Raji (cell line): ENCODE results near the gene RER1.

ENCODE experiments used
- POLR2A ChIP-seq: IDR thresholded peaks from 2 replicates; pipeline ENCODE4 v1.6.1; 2011; ENCODE audit warnings: low read depth, low read length, control low read depth; ENCODE audit not compliant: insufficient read depth

Gene RER1

DNA sequence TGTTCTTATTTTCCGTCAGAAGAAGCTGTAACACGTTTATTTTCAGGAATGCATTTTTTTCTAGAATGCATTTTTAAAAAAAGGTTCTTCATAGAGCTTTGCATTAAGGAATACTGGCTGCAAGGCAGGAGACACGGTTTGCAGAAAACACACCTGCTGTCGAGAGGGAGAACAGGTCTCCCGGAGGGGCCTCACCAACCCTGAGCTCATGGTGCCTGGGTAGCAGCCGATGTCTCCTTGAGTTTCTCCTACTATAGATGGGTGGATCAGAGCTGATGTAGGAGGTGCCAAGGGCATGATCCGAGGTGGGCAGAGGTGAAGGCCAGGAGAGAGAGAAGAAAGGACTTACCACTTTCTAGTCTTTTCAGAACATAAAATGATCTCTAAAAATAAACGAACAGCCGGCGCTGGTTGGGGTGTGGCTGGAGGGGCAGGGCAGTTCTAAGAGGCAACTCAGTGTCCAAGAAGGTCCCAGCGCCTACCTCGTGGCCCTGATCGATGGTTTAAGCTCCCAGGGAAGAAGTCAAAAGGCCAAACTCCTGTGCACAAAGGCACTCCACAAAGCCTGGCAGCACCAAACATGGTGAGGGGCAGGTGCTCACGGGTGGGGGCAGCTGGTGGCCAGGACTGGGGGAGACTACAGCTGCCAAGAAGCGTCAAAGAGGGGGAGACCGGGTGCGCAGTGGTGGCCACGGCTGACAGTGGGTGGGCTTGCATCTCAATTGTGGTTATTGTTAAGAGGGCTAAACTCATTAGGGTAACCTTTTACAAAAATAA lies 12.5 kb upstream of the RER1 start:
- TF ChIP-seq POLR2A: no peak

DNA sequence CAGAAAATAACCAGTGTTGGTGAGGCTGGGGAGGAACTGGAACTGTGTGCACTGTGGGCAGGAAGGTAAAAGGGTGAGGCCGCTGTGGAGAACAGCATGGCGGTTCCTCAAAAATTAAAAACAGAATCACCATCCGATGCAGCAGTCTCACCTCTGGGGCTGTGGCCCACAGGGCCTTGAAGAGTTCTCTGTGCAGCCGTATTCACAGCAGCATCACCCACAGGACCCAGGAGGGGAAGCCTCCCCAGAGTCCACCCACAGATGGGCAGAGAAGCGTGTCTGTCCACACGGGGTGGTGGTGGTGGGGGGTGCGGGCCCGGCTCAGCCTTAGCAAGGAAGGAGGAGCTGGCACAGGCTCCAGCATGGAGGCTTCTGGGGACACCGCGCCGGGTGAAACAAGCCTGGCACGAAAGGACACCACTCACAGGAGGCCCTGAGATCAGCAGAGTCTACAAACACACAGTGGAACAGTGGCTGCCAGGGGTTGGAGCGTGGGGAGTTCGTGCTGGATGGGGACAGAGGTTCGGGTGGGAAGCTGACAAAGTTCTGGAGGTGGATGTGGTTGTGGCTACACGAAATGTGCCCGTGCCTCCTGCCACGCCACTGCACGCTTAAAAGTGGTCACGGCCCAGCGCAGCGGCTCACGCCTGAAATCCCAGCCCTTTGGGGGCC lies 11.8 kb upstream of the RER1 start:
- no peak for TF ChIP-seq POLR2A

DNA sequence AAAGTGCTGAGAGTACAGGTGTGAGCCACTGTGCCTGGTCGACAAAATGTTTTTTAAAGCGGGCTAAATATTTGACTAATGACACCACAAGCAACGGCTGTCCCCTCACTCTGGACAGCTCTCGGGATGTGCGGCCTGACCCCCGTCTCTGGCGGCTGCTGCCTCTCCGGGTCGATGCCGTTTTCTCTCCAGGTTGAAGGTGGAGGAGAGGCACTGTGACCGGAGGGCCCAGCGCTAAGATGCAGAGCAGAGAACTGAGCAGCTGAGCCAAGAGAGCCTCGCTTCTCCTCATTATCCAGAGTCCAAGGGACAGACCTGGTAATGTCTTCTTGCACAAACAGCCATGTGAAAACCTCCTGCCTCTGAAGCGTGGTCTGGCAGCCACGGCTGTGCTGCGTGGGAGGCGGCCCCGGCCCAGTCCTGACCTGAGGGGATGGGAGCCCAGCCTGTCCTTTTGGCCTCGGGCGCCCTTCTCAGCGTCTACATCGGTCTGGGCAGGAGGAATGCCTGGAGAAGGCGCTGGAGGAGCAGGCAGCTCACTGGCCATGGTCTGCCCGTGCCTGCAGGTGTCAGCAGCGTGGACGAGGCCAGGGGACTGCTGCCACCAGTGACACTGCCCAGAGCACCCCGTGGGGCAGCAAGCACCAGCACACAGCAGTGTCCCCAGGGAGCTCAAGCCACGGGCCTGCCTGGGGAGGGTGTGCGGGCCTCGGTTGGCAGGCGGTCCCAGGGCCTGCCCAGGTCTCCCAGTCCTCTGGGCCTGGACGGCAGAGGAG lies 10.6 kb upstream of the RER1 start:
- TF ChIP-seq POLR2A: no peak

DNA sequence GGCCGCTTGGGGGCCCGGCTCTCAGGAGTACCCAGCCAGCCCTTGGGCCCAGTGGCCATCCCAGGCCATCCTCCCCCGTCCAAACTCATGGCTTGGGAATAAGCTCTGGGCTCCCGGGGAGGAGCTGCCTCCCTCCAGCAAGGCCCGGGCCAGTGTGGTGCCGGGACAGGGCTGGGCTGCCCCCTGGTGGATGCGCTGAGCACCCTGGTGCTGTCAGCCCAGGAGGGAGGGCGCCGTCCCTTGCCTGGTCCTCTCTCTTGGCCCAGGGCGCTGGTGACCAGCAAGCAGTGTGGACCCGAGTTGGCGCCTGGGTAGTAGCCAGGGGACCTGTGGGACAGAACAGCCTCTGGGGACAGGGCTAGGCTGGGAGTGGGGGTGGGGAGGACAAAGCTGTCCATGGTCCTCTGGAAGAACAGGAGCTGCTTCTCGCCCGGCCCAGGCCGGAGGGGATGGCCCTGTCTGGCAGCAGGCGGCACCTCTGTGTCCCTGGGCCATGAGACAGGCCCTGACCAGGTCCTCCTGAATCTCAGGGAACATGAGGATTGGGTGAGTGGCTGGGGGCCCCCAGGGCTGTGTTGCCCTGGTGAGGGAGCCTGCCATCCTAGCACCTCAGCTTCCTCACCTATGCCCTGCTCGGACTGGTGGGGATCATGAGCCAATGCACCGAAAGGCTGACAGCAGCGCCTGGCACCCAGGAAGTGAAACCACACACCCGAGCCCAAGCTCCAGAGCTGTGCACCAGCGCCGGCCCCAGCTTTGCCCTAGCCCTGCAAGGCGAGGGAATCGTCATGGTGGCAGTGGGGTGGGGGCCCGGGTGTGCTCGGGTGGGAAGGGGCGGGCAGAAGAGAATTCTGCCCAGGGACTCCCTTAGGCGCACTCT lies 9.7 kb upstream of the RER1 start:
- no peak for TF ChIP-seq POLR2A

DNA sequence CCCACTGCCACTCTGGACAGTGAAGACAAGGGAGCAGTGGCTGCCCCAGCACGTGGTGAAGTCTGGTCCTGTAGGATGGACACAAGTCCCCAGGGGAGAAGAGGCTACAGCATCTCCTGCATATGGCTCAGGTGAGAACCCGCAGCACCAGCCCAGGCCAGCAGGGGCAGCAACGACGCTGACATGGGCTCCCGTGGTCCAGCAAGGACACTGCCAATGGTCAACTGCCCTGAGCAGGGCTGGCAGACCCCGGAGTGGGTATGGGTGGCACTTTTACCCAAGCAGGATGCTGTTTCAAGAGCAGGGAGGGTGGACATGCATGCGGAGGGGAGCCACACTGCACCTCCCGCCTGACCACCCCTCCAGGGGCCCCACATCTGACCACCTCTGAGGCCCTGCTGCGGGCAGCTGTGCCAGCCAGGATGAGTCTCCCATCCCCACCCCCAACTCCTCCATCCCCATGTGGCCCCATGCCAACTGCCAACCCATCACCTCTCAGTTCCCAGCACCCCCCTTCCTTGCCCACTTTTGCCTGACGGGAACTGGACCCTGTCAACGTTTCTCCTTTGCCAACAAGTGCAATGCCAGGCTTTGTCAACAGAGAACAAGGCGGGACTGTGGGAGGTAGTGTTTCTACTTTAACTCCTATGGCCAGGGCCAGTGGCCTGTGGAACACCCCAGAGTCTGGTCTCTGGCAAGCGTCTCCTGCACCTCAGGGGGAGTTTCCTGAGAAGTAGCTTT lies 8.8 kb upstream of the RER1 start:
- 0 out of 2 replicates have a peak, but pooled peaks have one; percentile 15 for TF ChIP-seq POLR2A

DNA sequence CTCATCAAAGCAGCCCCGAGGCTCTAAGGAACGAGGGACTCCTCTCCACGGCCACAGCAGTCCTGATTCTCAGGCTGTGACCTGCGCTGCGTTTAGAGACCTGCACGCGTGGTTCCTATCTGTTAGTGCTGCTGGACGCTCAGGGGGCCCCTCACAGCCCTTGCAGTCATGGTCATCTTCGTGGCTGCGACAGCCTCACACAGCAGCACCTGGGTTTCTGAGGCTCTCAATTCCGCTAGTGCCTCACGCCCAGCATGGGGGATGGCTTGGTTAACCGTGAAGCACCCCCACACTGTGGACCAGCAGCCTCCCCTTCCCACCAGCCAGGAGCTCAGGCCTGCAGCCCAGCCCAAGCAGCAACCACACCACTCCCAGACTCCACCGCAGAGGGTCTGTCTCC lies 8.1 kb upstream of the RER1 start:
- no peak for TF ChIP-seq POLR2A

DNA sequence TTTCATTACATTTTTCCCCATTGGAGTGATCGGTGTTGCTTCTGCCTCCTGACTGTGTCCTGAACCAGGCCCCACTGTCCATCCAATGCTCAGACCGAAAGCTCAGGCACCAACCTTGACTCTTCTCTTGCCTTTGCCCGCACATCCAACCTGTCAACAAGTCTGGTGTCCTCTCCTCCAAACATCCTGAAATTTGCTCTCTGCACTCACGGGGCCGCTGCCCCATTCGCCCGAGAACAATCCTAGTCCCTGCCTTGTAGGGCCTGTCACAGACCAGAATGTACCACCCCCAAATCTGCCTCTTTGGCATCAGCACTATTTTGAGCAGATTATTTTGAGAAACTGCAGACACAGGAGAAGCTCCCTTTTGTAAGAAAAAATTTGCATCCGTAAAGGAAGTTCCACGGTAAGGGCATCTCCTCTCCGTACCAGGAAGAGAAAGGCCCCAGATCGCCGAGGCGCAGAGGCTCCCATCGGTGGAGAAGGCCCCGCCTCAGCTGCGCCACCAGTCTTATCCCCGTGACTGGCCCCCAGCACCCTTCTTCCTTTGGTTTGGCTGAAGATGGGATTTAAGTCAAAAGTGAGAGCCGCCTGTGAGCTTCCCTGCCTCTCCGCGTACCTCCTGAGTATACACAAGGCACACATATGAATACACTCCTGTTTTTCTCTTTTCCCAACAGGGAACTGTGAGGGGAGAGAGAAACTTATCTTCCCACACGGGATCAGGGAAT lies 7.3 kb upstream of the RER1 start:
- TF ChIP-seq POLR2A: no peak

DNA sequence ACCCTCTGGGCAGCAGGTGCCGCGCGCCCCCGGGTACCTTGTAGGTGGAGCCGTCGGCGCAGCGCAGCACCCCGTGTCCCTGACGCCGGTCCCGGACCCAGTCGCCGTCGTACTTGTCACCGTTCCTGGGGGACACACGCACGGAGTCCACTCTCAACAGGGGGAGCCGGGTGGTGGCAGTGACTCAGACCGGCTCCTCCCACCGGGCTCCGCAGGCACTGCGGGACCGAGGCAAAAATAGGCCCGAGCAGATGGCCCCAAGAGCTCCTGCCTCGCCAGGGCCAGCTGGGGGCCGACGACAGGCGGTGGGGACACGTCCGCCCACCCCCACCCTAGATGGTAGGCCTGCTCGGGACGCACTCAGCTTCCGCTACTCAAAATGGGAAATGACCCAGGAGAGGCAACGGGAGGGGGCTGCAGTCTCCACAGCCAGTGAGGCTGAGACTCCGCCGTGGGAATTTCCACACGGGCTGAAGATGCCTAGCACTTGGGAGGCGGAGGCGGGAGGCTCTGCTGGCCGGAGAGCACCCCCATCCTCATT lies 6.6 kb upstream of the RER1 start:
- no peak; the same call in 1 of the 2 replicates for TF ChIP-seq POLR2A

DNA sequence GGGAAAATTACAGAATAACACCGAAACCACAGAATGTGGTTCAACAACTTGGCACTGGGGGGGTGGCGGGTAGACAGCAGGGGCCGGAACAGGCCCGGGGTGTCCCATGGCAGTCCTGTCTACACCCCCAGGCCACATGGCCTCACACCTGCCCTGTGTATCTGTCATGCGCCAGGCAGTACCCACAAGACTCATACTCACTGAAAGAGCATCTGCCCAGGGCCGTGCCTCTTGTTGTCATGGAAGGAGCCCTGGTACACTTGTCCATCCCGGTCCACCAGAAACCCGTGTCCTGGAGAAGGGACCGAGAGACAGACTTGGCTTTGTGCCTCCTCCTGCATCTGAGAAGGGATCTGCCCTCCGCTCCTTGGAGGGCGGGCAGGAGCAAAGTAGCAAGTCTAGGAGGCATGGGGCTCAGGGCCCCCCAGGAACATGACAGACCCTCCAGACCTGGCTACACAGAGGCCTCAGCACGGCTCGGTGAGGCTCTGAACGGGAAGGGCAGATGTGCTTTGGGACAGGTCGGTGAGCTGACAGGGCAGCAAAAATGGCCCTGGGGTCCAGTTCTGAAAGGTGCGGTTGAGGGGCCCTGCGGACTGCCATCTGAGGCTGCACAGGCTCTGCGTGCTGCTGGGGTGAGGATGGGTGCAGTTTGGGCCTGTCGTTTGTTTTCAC lies 5.9 kb upstream of the RER1 start:
- 0 out of 2 replicates have a peak, but pooled peaks have one; percentile 4 for TF ChIP-seq POLR2A

DNA sequence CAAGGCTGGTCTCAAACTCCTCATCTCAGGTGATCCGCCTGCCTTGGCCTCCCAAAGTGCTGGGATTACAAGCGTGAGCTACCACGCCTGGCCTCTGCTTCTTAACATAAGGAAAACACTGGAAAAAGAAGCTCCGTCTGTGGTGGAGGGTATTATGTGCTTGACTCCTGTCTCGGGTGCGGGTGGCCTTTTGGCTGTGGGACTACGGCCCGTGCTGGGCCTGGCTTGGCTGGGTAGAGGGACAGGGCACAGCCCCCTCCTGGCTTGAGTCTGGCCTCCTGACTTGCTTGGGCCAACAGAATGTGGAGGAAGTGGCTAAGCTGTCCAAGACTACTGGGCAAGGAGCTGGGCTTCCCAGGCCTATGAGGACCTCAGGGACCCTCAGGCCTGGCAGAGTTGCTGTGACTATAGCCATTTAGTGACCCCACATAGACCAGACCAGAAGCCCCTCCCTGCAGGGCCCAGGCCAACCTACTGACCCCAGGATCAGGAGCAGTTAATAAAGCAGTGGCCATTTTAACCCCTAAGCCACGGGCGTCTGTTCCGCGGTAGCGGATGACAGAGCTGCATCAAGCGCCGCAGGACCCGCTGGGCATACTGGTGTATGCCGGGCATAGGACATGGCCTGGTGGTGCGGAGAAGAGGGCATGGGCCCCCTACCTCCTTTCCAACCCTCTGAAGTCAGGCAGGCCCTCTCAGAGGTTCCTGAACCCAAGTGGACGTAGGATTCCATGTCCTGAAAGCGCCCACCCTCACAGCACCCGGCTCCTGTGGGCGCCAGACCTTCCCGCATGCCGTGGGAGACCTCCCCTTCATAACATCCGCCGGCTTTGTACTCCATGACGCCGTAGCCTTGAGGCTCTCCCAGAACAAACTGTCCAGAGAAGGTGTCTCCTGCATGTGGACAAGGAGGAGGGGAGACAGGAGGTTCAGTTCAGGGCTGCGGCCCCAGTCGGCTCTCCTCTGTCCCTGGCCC lies 4.7 kb upstream of the RER1 start:
- no peak for TF ChIP-seq POLR2A
